Lung (tissue), 12 donors: ENCODE measurements around the gene FAM110D. TPM values are rescaled to one million over a fixed set of nuclear protein-coding genes. Genes with fewer than 3 reads are reported as not detected.

Source experiments
- ATAC-seq: fragments of 200-7000 bp; cut with Tn5 transposase; one replicate; pipeline ENCODE4 v1.9.1; 2020; ENCODE audit warnings: moderate number of reproducible peaks; ENCODE audit not compliant: insufficient read depth, low FRiP score
- DNase-seq, 3 donors: peaks; one replicate each; pipeline ENCODE4 v3.0.0-alpha.2; 2013 to 2017
- H3K27ac ChIP-seq, 2 donors: one replicate each; pipeline ENCODE4 v1.5.1; 2013; ENCODE audit warnings: mild to moderate bottlenecking in 2 of 2, moderate library complexity in 2 of 2, control low read depth in 1 of 2, inconsistent platforms in 1 of 2, low read depth in 1 of 2, low read length in 1 of 2
- H3K27me3 ChIP-seq, 3 donors: one replicate each; pipeline ENCODE4 v1.5.1; 2013; ENCODE audit warnings: low read length in 2 of 3; ENCODE audit not compliant: control insufficient read depth in 3 of 3, insufficient read depth in 3 of 3
- H3K36me3 ChIP-seq, 4 donors: one replicate each; pipeline ENCODE4 v1.5.1; 2013; ENCODE audit warnings: low read length in 4 of 4, mild to moderate bottlenecking in 1 of 4, moderate library complexity in 1 of 4; ENCODE audit not compliant: control insufficient read depth in 4 of 4, insufficient read depth in 4 of 4
- H3K4me1 ChIP-seq, 5 donors: one replicate each; pipeline ENCODE4 v1.5.1; 2013; ENCODE audit warnings: low read length in 5 of 5, mild to moderate bottlenecking in 2 of 5, moderate library complexity in 1 of 5; ENCODE audit not compliant: control insufficient read depth in 5 of 5, insufficient read depth in 5 of 5
- H3K4me3 ChIP-seq: one replicate; pipeline ENCODE4 v1.5.1; 2013; ENCODE audit warnings: mild to moderate bottlenecking, control low read depth, moderate library complexity
- H3K9ac ChIP-seq, 2 donors: one replicate each; pipeline ENCODE4 v1.5.1; 2013; ENCODE audit warnings: low read length in 2 of 2, control low read depth in 1 of 2; ENCODE audit not compliant: insufficient read depth in 1 of 2
- H3K9me3 ChIP-seq, 4 donors: one replicate each; pipeline ENCODE4 v1.5.1; 2013; ENCODE audit warnings: low read length in 3 of 4, mild to moderate bottlenecking in 1 of 4, moderate library complexity in 1 of 4; ENCODE audit not compliant: control insufficient read depth in 4 of 4, insufficient read depth in 3 of 4
- WGBS, 2 donors: extraction: QIAGEN DNeasy Blood & Tissue Kit; methylation state at CpG; one replicate each; pipeline ENCODE4 v1.1.7; 2013; 5-methylcytosine and 5-hydroxymethylcytosine counted together
- polyA plus RNA-seq, 2 donors: library from polyadenylated mRNA; stranded (reverse); fragments of 200-250 nt; gene quantifications; one replicate each; pipeline ENCODE4 v1.2.1, GENCODE V29; 2013
- total RNA-seq, 2 donors: library from RNA; depleted of rRNA in 1 of 2; stranded (reverse); fragments of >200 nt in 1 of 2; gene quantifications; one replicate each; pipeline ENCODE4 v1.2.1, GENCODE V29; 2014 to 2021
- TF ChIP-seq, protein P1 (sequence below): IDR thresholded peaks from 2 replicates; pipeline ENCODE4 v1.5.1; 2012; ENCODE audit warnings: mild to moderate bottlenecking; ENCODE audit errors: control extremely low read depth, extremely low read depth
- donor health status: control.
- donor health status: control.
- donor health status: Bipolar disorder and iron deficiency.
- donor health status: healthy.
- donor health status: DM: yes; HTN: yes; CAD: no.

FAM110D gene
- total and polyA plus RNA-seq, 4 donors = 1.1 to 3.4 (median 3.1) TPM

DNA sequence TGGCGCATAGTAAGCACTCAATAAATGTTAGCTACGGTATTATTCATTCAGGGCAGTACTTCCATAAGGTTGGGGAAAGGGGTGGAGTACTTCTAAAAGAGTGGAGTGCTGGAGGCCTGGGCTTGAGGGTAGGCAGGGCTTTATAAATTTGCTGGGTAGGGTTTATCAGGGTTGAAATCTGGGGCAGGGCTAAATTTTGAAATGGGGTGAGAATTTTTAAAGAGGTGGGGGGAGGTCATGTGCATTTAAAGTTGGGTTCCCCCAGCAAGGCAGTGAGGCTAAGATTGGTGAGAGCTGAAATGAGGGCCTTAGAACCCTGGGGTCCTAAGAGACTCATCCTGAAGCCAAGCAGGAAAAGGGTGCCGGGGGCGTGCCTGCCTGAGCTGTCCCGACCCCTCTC is 41.5 kb downstream of the FAM110D start:
- ATAC-seq = no peak
- H3K27ac ChIP-seq = no peak overlapping the region
- no peaks in the 10 kb centered on the region for H3K27me3 ChIP-seq
- no peak for DNase-seq
- WGBS, 2 donors = 85 to 93% methylated on average over 5 of the region's 5 CpGs
- peaks cover 0 to 7% (median 0%) of the 10 kb centered on the region in 5 donors for H3K4me1 ChIP-seq
- H3K4me3 ChIP-seq = no peak overlapping the region
- TF ChIP-seq, protein P1, sequence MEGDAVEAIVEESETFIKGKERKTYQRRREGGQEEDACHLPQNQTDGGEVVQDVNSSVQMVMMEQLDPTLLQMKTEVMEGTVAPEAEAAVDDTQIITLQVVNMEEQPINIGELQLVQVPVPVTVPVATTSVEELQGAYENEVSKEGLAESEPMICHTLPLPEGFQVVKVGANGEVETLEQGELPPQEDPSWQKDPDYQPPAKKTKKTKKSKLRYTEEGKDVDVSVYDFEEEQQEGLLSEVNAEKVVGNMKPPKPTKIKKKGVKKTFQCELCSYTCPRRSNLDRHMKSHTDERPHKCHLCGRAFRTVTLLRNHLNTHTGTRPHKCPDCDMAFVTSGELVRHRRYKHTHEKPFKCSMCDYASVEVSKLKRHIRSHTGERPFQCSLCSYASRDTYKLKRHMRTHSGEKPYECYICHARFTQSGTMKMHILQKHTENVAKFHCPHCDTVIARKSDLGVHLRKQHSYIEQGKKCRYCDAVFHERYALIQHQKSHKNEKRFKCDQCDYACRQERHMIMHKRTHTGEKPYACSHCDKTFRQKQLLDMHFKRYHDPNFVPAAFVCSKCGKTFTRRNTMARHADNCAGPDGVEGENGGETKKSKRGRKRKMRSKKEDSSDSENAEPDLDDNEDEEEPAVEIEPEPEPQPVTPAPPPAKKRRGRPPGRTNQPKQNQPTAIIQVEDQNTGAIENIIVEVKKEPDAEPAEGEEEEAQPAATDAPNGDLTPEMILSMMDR = no peak
- H3K9me3 ChIP-seq = no peaks in the 10 kb centered on the region
- H3K9ac ChIP-seq = no peak overlapping the region
- H3K36me3 ChIP-seq = no peaks in the 10 kb centered on the region

DNA sequence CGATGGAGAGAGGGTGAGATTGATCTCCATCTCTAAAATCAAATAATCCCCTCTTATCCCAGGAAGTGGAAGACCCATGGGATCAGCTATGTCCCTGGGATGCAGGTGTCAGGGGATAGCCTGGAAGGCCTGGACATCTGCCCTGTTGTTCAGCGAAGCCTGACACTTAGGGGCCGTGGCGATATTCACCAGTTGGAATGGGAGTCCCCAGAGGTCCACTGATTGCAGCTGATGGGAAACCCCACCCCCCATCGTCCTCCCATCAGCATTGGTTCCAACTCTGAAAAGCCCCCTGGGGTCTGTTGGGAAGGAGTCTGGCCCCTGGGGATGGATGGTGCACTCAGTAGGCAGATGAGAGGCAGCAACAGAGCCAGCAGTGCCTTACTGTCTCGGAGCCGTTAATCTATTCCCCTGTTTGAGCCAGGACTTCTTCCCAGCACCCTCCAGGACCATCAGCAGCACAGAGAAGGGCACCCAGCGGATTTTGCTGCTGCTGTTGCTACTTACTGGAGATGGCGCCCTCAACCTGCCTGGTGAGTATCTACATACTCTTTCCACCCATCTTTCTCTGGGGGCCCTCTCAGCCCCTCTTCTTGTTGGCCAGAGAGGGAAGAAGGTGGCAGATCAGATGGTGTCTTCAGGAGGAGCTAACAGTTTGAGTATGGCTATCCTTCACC is 44.9 kb downstream of the FAM110D start:
- Histone ChIP-seq H3K9me3 (no peaks in the 10 kb centered on the region), H3K27ac (no peak overlapping the region), H3K4me1 (peaks cover 0 to 7% (median 0%) of the 10 kb centered on the region in 5 donors), H3K36me3 (no peaks in the 10 kb centered on the region), H3K4me3 (no peak overlapping the region), H3K9ac (no peak overlapping the region), H3K27me3 (no peaks in the 10 kb centered on the region)
- 85 to 86% methylated on average over 9 of the region's 9 CpGs for WGBS, 2 donors
- TF ChIP-seq, protein P1 = no peak
- DNase-seq (no peak), ATAC-seq (no peak)

- 78 to 85% methylated on average over 5 of the region's 5 CpGs for WGBS, 2 donors
- H3K27ac ChIP-seq = no peak overlapping the region
- no peaks in the 10 kb centered on the region for H3K27me3 ChIP-seq
- H3K9ac ChIP-seq = no peak overlapping the region
- no peak overlapping the region for H3K4me3 ChIP-seq
- no peaks in the 10 kb centered on the region for H3K36me3 ChIP-seq
- no peaks in the 10 kb centered on the region for H3K9me3 ChIP-seq
- no peaks in the 10 kb centered on the region for H3K4me1 ChIP-seq
- DNase-seq (no peak), ATAC-seq (no peak)
- TF ChIP-seq, protein P1 = no peak
Observed at GRCh38 chr1:26210147-26210870, 51.4 kb downstream of the FAM110D start.
